Activated naive CD8-positive, alpha-beta T cell (primary cell): Measurements from ENCODE around the gene LOC128125822.
"Not testable (repeated sequence)": the region's sequence is repeated elsewhere in the genome, so short reads cannot be mapped to it uniquely, and the experiment has no call there.

Experiments
- H3K27ac Mint-ChIP-seq: one replicate; pipeline ENCODE4 v1.8.0; 2021; ENCODE audit warnings: mixed read lengths
- H3K27me3 Mint-ChIP-seq: one replicate; pipeline ENCODE4 v1.8.0; 2021; ENCODE audit warnings: mixed read lengths
- H3K36me3 Mint-ChIP-seq: one replicate; pipeline ENCODE4 v1.8.0; 2021; ENCODE audit warnings: mixed read lengths
- H3K4me1 Mint-ChIP-seq: one replicate; pipeline ENCODE4 v1.8.0; 2021; ENCODE audit warnings: low read depth, mixed read lengths
- H3K4me3 Mint-ChIP-seq: one replicate; pipeline ENCODE4 v1.8.0; 2021; ENCODE audit warnings: mild to moderate bottlenecking, mixed read lengths
- H3K9me3 Mint-ChIP-seq: one replicate; pipeline ENCODE4 v1.8.0; 2021; ENCODE audit warnings: low read depth, mixed read lengths

The LOC128125822 gene

GRCh38 chr6:63584125-63584514 lies 11.8 kb downstream of the LOC128125822 start:
- Mint-ChIP-seq H3K27me3 (peaks cover 2% of the 10 kb centered on the region), H3K36me3 (peaks cover 6% of the 10 kb centered on the region)

GRCh38 chr6:63584566-63584965 lies 12.3 kb downstream of the LOC128125822 start:
- H3K4me1 Mint-ChIP-seq = no peaks in the 10 kb centered on the region
- no peak overlapping the region for H3K27ac Mint-ChIP-seq
- H3K27me3 Mint-ChIP-seq = peaks cover 2% of the 10 kb centered on the region
- no peaks in the 10 kb centered on the region for H3K9me3 Mint-ChIP-seq
- no peak overlapping the region for H3K4me3 Mint-ChIP-seq
- peaks cover 6% of the 10 kb centered on the region for H3K36me3 Mint-ChIP-seq

More at GRCh38 chr6:63584125-63584514, 11.8 kb downstream of the LOC128125822 start:
- no peak overlapping the region for H3K4me3 Mint-ChIP-seq
- no peak overlapping the region for H3K27ac Mint-ChIP-seq
- H3K9me3 Mint-ChIP-seq = no peaks in the 10 kb centered on the region
- no peaks in the 10 kb centered on the region for H3K4me1 Mint-ChIP-seq

GRCh38 chr6:63585652-63586051 lies 13.4 kb downstream of the LOC128125822 start:
- not testable (repeated sequence) for H3K36me3 Mint-ChIP-seq, H3K27ac Mint-ChIP-seq, H3K4me1 Mint-ChIP-seq, H3K9me3 Mint-ChIP-seq, H3K4me3 Mint-ChIP-seq, H3K27me3 Mint-ChIP-seq

DNA sequence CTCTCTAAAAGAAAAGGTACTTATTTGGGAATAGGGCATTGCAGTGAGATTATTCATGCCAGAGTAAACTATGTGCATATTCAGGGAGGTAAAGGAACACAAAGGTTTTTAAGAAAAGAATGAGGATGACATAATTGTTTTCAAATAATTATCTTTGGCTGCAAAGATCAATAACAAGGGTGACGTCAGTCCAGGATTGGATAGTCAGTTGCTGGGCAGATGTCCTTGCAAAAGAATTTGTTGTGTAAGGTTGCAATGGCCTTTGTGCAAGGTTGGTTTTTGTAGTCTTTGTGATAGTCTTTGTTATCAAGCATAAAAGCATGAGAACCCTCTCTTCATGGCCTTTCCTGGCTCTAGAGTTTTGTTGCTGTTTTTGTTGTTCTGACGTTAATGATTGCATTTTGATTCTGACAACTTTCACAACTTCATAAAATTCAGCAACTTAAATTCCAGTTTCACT lies 17.7 kb downstream of the LOC128125822 start:
- Mint-ChIP-seq H3K36me3 (no peaks in the 10 kb centered on the region), H3K4me3 (no peak overlapping the region), H3K27me3 (peaks cover 2% of the 10 kb centered on the region), H3K9me3 (no peaks in the 10 kb centered on the region), H3K4me1 (no peaks in the 10 kb centered on the region), H3K27ac (no peak overlapping the region)

DNA sequence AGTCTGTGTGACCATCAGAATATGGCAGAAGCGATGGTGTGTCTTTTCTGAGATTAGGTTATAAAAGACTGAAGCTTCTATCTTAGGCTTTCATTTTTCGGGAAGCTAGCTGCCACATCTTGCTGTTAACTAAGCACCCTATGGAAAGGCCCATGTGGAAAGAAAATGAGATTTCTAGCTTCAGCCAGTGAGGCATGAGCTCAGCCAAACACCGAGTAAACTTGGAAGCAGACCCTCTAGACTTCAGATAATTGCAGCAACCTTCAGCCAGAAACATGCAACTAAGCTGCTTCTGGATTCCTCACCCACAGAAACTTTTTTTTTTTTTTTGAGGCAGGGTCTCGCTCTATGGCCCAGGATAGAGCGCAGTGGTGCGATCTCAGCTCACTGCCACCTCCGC lies 20.6 kb downstream of the LOC128125822 start:
- H3K4me3 Mint-ChIP-seq = no peak overlapping the region
- H3K27me3 Mint-ChIP-seq = peaks cover 5% of the 10 kb centered on the region
- no peaks in the 10 kb centered on the region for H3K36me3 Mint-ChIP-seq
- H3K4me1 Mint-ChIP-seq = peaks cover 3% of the 10 kb centered on the region
- no peaks in the 10 kb centered on the region for H3K9me3 Mint-ChIP-seq
- no peak overlapping the region for H3K27ac Mint-ChIP-seq

DNA sequence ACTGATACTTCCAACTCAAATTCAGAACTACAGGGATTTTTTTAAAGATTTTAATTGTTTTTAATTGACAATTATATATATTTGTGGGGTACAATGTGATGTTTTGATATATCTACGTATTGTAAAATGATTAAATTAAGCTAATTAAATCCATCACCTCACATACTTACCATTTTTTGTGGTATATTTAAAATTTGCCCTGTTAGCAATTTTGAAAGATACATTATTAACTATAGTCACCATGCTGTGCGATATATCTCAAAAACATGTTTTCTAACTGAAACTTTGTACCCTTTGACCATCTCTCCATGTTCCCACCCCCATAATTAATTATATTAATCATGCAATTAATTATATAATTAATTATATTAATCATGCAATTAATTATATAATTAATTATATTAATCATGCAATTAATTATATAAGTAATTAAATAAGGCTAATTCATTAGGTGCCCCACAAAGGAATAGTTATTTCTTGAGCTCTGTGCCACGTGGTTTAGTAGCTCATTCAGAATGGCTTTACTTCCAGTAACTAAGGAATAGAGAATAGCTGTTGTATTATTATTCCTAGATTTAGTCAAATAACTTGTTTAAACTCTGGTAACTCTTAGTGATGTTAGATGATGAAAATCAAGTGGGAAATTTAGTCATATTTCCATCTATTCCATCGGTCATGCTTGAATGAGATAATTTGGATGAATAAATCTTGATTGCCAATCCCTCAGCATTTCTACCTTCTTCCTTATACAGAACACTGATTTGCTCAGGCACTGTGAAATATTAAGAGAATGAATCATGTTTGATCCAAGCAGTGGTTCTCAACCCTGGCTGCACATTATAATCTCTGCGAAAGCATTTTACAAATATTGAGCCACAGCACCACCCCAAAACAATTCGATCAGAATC lies 25.1 kb downstream of the LOC128125822 start:
- Mint-ChIP-seq H3K4me3 (peak overlapping the region; percentile 91), H3K36me3 (no peaks in the 10 kb centered on the region), H3K27ac (no peak overlapping the region), H3K9me3 (no peaks in the 10 kb centered on the region), H3K27me3 (peaks cover 5% of the 10 kb centered on the region), H3K4me1 (peaks cover 16% of the 10 kb centered on the region)

DNA sequence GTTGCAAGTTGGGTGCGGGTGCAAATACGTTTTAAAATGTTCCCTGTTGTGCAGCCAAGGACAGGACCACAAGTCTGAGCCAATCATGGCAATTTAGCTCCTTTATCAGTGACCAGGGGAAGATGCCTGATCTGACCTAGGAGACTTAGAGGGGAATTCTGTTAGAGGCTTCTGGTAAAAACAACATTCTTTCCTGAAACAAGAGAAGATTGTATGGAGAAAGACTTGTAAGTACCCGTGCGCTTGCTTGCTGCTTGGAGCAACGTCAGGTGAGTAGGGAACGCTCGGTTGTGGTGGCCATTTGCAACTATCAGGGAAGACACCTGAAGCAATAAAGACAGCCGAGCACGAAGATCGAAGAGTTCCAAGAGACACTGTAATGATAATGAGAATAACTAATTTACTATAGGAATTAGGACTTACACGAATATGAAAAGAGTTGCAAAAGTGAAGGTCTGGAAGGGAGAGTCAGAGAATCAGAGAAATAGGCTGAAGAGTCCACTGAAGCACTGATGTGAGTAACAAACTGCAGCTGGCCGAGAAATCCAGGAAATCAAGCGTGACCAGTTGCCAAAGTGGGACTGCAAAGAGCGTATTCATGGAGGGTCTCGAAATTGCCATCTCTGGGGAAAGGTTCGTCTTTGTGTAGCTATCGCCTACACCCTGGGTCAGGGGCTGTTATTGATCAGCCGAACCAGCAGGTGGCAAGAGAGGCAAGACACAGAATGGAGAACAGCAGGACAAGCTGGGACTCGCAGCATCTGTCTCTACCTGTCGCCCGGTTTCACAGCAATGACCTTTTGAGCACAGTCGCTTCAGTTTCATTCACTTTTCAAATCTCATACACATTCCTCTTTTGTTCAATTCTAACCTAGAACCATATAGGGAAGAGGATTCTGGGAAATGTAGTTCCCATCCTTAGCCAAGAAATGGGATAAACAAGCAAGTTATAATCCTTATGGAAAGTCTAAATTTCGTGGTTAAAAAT lies 26.1 kb downstream of the LOC128125822 start:
- Mint-ChIP-seq H3K4me3 (peak overlapping the region; percentile 91), H3K36me3 (no peaks in the 10 kb centered on the region), H3K27me3 (peaks cover 5% of the 10 kb centered on the region), H3K27ac (no peak overlapping the region), H3K4me1 (peaks cover 16% of the 10 kb centered on the region), H3K9me3 (no peaks in the 10 kb centered on the region)

DNA sequence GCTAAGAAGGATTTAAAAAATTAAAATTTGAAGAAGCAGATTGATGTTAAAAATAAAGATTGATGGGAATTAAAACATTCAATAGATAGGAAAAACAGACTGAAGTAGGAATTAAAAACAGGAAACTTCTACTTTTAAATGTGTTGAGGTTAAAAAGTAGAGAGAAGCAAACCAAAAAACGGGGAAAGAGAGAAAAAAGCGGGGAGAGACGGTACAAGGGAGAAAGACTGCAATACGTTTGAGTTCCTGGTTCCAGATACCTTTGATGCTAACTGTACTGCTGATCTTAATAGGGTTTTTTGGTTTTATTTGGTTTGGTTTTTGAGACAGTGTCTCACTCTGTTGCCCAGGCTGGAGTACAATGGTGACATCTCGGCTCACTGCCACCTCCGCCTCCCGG lies 27.0 kb downstream of the LOC128125822 start:
- H3K27ac Mint-ChIP-seq = no peak overlapping the region
- no peaks in the 10 kb centered on the region for H3K36me3 Mint-ChIP-seq
- H3K27me3 Mint-ChIP-seq = peaks cover 5% of the 10 kb centered on the region
- peaks cover 16% of the 10 kb centered on the region for H3K4me1 Mint-ChIP-seq
- H3K9me3 Mint-ChIP-seq = no peaks in the 10 kb centered on the region
- peak overlapping the region; percentile 91 for H3K4me3 Mint-ChIP-seq

GRCh38 chr6:63600136-63600535 lies 27.9 kb downstream of the LOC128125822 start:
- Mint-ChIP-seq H3K4me1 (peaks cover 16% of the 10 kb centered on the region), H3K27ac (no peak overlapping the region), H3K27me3 (peaks cover 5% of the 10 kb centered on the region), H3K4me3 (no peak overlapping the region), H3K9me3 (no peaks in the 10 kb centered on the region), H3K36me3 (no peaks in the 10 kb centered on the region)

DNA sequence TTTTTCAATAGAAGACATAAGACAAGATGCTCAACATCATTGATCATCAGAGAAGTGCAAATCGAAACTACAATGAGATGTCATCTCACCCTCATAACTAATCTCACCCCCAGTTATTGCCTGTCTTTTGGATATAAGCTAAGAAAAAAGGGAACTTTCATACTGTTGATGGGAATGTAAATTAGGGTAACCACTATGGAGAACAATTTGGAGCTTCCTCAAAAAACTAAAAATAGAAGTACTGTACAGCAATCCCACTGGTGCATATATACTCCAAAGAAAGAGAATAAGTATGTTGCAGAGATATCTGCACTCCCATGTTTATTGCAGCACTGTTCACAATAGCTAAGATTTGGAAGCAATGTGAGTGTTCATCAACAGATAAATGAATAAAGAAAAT lies 37.0 kb downstream of the LOC128125822 start:
- Mint-ChIP-seq H3K4me3 (no peak overlapping the region), H3K27me3 (peaks cover 3% of the 10 kb centered on the region), H3K9me3 (no peaks in the 10 kb centered on the region), H3K27ac (no peak overlapping the region), H3K36me3 (peaks cover 3% of the 10 kb centered on the region), H3K4me1 (no peaks in the 10 kb centered on the region)

GRCh38 chr6:63610944-63611343 lies 38.7 kb downstream of the LOC128125822 start:
- H3K36me3 Mint-ChIP-seq = peaks cover 3% of the 10 kb centered on the region
- H3K27ac Mint-ChIP-seq = no peak overlapping the region
- peaks cover 3% of the 10 kb centered on the region for H3K27me3 Mint-ChIP-seq

GRCh38 chr6:63611560-63611959 lies 39.3 kb downstream of the LOC128125822 start:
- Mint-ChIP-seq H3K4me3 (no peak overlapping the region), H3K4me1 (no peaks in the 10 kb centered on the region), H3K9me3 (no peaks in the 10 kb centered on the region), H3K36me3 (peaks cover 3% of the 10 kb centered on the region), H3K27ac (no peak overlapping the region), H3K27me3 (peaks cover 3% of the 10 kb centered on the region)

More at GRCh38 chr6:63610944-63611343, 38.7 kb downstream of the LOC128125822 start:
- Mint-ChIP-seq H3K4me3 (no peak overlapping the region), H3K9me3 (no peaks in the 10 kb centered on the region), H3K4me1 (no peaks in the 10 kb centered on the region)

DNA sequence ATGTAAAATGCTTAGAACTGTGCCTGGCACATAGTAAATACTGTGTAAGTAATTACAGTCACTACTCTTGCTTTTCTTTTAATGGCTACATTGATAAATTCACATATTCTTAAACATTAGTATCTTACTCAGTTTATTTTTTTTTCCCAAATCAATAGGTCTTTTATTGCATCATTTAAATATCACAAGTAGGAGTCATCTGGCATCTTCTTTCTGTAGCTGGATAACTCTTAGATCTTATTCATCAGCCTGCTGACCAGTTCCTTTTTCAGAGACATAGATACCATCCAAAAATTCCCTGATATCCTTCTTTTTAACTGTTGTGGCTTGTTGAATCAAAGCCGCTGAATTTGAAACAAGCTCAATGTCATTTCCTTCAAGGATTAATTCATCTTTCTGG lies 43.3 kb downstream of the LOC128125822 start:
- H3K36me3 Mint-ChIP-seq = no peaks in the 10 kb centered on the region
- no peak overlapping the region for H3K4me3 Mint-ChIP-seq
- H3K9me3 Mint-ChIP-seq = no peaks in the 10 kb centered on the region
- H3K27me3 Mint-ChIP-seq = peaks cover 13% of the 10 kb centered on the region
- H3K4me1 Mint-ChIP-seq = no peaks in the 10 kb centered on the region
- no peak overlapping the region for H3K27ac Mint-ChIP-seq
